Measurements from ENCODE around the gene LRIG1.
A peak's percentile ranks its signal among the peaks of the same experiment; 100 is the strongest.

The LRIG1 gene

DNA sequence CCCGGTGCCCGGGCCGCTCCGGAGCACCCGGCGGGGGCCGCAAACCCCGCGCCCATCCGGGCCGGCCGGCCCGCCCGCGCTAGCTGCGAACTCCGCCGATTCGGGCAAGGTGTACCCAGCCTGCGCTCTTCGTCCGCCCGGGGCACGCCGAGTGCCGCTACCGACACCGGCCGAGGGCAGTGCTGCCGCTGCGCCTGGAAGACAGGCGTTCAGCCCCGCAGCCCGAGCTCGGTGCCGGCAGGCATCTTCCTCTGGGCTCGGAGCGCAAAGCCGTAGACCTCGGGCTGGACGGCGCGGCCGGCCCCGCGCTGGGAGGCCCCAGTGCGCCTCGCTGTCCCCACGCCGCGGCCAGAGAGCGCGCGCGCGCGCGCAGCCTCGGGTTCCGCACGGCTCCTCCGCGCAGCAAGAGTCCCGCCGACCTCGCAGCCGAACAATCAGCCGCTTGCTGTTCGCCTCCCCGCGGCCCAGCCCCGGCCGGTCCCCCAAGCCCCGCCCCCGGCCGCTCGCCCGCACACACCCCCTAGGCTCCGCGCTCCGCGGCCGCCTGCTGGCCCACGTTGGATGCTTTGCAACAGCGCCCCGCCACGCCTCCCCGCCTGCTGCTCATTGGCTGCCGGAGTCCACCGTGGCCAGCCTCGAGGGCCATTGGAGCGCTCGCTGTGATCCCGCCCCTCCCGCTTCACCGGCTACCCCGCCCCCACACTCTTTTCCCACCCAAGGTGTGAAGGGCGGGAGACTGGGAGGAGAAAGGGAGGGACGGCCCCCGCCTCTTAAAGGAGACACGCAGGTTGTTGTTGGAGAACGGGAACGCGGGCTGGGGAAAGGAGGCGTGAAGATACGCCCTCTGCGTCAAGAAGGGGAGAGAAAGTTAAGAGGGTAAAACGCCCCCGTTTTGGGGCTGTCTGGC lies at the start of gene LRIG1 (continued):
- TF ChIP-seq, protein P1, sequence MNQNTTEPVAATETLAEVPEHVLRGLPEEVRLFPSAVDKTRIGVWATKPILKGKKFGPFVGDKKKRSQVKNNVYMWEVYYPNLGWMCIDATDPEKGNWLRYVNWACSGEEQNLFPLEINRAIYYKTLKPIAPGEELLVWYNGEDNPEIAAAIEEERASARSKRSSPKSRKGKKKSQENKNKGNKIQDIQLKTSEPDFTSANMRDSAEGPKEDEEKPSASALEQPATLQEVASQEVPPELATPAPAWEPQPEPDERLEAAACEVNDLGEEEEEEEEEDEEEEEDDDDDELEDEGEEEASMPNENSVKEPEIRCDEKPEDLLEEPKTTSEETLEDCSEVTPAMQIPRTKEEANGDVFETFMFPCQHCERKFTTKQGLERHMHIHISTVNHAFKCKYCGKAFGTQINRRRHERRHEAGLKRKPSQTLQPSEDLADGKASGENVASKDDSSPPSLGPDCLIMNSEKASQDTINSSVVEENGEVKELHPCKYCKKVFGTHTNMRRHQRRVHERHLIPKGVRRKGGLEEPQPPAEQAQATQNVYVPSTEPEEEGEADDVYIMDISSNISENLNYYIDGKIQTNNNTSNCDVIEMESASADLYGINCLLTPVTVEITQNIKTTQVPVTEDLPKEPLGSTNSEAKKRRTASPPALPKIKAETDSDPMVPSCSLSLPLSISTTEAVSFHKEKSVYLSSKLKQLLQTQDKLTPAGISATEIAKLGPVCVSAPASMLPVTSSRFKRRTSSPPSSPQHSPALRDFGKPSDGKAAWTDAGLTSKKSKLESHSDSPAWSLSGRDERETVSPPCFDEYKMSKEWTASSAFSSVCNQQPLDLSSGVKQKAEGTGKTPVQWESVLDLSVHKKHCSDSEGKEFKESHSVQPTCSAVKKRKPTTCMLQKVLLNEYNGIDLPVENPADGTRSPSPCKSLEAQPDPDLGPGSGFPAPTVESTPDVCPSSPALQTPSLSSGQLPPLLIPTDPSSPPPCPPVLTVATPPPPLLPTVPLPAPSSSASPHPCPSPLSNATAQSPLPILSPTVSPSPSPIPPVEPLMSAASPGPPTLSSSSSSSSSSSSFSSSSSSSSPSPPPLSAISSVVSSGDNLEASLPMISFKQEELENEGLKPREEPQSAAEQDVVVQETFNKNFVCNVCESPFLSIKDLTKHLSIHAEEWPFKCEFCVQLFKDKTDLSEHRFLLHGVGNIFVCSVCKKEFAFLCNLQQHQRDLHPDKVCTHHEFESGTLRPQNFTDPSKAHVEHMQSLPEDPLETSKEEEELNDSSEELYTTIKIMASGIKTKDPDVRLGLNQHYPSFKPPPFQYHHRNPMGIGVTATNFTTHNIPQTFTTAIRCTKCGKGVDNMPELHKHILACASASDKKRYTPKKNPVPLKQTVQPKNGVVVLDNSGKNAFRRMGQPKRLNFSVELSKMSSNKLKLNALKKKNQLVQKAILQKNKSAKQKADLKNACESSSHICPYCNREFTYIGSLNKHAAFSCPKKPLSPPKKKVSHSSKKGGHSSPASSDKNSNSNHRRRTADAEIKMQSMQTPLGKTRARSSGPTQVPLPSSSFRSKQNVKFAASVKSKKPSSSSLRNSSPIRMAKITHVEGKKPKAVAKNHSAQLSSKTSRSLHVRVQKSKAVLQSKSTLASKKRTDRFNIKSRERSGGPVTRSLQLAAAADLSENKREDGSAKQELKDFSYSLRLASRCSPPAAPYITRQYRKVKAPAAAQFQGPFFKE (tag by site-specific recombination; IDR thresholded peaks at IDR 0.05; ENCODE audit: borderline replicate concordance) = no peak
- no peak for TF ChIP-seq ZSCAN23 (tag by site-specific recombination; IDR thresholded peaks at IDR 0.05)
- TF ChIP-seq KLF8 (tag by site-specific recombination; IDR thresholded peaks at IDR 0.05) = peak; percentile 95
- no peak for TF ChIP-seq ZNF292 (tag by site-specific recombination; IDR thresholded peaks at IDR 0.05; ENCODE audit: borderline replicate concordance, low read depth)
- peak; percentile 28 for TF ChIP-seq ZNF335 (tag by site-specific recombination; conservative IDR thresholded peaks at IDR 0.05)
- no peak for TF ChIP-seq ZNF629 (tag by site-specific recombination; IDR thresholded peaks at IDR 0.05)
- TF ChIP-seq ZNF266 (tag by site-specific recombination; IDR thresholded peaks at IDR 0.05; ENCODE audit: low read depth) = no peak
- TF ChIP-seq ZNF366 (tag by site-specific recombination; conservative IDR thresholded peaks at IDR 0.05) = peak; percentile 85
- TF ChIP-seq, protein P2, sequence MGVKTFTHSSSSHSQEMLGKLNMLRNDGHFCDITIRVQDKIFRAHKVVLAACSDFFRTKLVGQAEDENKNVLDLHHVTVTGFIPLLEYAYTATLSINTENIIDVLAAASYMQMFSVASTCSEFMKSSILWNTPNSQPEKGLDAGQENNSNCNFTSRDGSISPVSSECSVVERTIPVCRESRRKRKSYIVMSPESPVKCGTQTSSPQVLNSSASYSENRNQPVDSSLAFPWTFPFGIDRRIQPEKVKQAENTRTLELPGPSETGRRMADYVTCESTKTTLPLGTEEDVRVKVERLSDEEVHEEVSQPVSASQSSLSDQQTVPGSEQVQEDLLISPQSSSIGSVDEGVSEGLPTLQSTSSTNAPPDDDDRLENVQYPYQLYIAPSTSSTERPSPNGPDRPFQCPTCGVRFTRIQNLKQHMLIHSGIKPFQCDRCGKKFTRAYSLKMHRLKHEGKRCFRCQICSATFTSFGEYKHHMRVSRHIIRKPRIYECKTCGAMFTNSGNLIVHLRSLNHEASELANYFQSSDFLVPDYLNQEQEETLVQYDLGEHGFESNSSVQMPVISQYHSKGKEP (tag by site-specific recombination; IDR thresholded peaks at IDR 0.05) = no peak
- no peak for TF ChIP-seq ZNF600 (tag by site-specific recombination; IDR thresholded peaks at IDR 0.05)
- peak; percentile 62 for TF ChIP-seq ZSCAN30 (tag by site-specific recombination; IDR thresholded peaks at IDR 0.05)
- TF ChIP-seq SP7 (tag by site-specific recombination; IDR thresholded peaks at IDR 0.05) = no peak
- peak; percentile 76 for TF ChIP-seq PRDM1 (tag by site-specific recombination; IDR thresholded peaks at IDR 0.05)
- no peak for TF ChIP-seq ZXDB (tag by site-specific recombination; IDR thresholded peaks at IDR 0.05)
- no peak for TF ChIP-seq ZNF37A (tag by site-specific recombination; IDR thresholded peaks at IDR 0.05)
- no peak for TF ChIP-seq ZNF223 (tag by site-specific recombination; IDR thresholded peaks at IDR 0.05)
- TF ChIP-seq ZNF76 (tag by site-specific recombination; IDR thresholded peaks at IDR 0.05; ENCODE audit: borderline replicate concordance, low read depth) = no peak
- peak; percentile 91 for TF ChIP-seq ZFP69B (tag by site-specific recombination; IDR thresholded peaks at IDR 0.05)
- 0 out of 2 replicates have a peak, but pooled peaks have one; percentile 3 for TF ChIP-seq YY1 (tag by site-specific recombination; IDR thresholded peaks at IDR 0.05)
- TF ChIP-seq, protein P3, sequence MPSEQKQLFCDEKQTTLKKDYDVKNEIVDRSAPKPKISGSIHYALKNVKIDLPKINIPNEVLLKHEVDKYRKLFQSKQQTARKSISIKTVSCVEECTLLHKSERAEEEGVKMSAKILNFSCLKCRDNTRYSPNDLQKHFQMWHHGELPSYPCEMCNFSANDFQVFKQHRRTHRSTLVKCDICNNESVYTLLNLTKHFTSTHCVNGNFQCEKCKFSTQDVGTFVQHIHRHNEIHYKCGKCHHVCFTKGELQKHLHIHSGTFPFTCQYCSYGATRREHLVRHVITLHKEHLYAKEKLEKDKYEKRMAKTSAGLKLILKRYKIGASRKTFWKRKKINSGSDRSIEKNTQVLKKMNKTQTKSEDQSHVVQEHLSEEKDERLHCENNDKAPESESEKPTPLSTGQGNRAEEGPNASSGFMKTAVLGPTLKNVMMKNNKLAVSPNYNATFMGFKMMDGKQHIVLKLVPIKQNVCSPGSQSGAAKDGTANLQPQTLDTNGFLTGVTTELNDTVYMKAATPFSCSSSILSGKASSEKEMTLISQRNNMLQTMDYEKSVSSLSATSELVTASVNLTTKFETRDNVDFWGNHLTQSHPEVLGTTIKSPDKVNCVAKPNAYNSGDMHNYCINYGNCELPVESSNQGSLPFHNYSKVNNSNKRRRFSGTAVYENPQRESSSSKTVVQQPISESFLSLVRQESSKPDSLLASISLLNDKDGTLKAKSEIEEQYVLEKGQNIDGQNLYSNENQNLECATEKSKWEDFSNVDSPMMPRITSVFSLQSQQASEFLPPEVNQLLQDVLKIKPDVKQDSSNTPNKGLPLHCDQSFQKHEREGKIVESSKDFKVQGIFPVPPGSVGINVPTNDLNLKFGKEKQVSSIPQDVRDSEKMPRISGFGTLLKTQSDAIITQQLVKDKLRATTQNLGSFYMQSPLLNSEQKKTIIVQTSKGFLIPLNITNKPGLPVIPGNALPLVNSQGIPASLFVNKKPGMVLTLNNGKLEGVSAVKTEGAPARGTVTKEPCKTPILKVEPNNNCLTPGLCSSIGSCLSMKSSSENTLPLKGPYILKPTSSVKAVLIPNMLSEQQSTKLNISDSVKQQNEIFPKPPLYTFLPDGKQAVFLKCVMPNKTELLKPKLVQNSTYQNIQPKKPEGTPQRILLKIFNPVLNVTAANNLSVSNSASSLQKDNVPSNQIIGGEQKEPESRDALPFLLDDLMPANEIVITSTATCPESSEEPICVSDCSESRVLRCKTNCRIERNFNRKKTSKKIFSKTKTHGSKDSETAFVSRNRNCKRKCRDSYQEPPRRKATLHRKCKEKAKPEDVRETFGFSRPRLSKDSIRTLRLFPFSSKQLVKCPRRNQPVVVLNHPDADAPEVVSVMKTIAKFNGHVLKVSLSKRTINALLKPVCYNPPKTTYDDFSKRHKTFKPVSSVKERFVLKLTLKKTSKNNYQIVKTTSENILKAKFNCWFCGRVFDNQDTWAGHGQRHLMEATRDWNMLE (tag by site-specific recombination; conservative IDR thresholded peaks at IDR 0.05; ENCODE audit: low read depth) = no peak
- TF ChIP-seq ZFP37 (tag by site-specific recombination; IDR thresholded peaks at IDR 0.05) = no peak
- no peak for TF ChIP-seq ZFP41 (tag by site-specific recombination; IDR thresholded peaks at IDR 0.05; ENCODE audit: borderline replicate concordance)
- no peak for TF ChIP-seq ZNF677 (tag by site-specific recombination; IDR thresholded peaks at IDR 0.05)
- no peak for TF ChIP-seq ZNF792 (tag by site-specific recombination; IDR thresholded peaks at IDR 0.05)
- no peak for TF ChIP-seq ZNF274 (IDR thresholded peaks at IDR 0.05; ENCODE audit: low read length)
- no peak for TF ChIP-seq ZNF274 (tag by site-specific recombination; IDR thresholded peaks at IDR 0.05; ENCODE audit: borderline replicate concordance)
